ENCODE measurements around the gene GALNT2. TPM values are rescaled to one million over a fixed set of nuclear protein-coding genes. Genes with fewer than 3 reads are reported as not detected.

GALNT2 gene
- total RNA-seq, 1 experiment from 2014 or later: 62.2 TPM

DNA sequence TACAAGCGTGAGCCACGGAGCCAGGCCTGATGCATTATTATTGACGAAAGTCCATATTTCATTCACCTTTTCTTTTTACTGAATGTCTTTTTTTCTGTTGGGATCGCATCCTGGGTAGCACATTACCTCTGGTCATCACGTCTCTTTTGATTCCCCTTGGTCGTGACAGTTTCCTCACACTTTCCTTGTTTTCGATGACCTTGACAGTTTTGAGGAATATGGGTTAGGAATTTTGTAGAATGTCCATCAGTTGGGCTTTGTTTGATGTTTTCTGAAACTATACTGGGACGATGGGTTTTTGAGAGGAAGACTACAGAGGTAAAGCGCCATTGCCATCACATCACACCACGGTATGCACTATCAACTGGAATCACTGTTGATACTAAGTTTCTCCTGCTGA, 26.6 kb upstream of the GALNT2 start:
- POLR2A ChIA-PET: no interaction called here
- no peak for DNase-seq
- TF ChIP-seq, protein P1, sequence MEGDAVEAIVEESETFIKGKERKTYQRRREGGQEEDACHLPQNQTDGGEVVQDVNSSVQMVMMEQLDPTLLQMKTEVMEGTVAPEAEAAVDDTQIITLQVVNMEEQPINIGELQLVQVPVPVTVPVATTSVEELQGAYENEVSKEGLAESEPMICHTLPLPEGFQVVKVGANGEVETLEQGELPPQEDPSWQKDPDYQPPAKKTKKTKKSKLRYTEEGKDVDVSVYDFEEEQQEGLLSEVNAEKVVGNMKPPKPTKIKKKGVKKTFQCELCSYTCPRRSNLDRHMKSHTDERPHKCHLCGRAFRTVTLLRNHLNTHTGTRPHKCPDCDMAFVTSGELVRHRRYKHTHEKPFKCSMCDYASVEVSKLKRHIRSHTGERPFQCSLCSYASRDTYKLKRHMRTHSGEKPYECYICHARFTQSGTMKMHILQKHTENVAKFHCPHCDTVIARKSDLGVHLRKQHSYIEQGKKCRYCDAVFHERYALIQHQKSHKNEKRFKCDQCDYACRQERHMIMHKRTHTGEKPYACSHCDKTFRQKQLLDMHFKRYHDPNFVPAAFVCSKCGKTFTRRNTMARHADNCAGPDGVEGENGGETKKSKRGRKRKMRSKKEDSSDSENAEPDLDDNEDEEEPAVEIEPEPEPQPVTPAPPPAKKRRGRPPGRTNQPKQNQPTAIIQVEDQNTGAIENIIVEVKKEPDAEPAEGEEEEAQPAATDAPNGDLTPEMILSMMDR (IDR thresholded peaks at IDR 0.05; ENCODE audit: insufficient read depth in 1 of 2, low read depth in 1 of 2, low read length in 1 of 2, severe bottlenecking in 1 of 2, unreplicated experiment in 1 of 2): no peak

DNA sequence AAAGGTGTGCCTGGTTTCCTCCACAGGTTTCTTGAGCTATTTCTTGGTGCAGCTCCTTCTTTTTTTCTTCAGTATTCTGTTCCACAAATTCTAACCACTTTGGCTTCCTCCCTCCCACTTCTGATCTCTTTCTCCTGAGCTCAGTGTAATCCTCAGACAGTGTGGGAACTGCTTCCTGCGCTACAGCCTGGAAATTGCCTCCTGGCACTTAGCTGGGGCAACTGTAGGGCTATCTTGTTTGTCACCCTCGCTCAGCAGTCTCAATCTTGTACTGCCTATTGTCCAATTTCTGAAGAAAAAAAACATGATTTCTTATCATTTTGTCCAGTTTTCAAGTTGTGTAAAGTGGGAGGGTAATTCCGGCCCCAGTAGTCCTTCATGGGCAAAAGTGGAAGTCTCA, 24.0 kb upstream of the GALNT2 start:
- ChIA-PET POLR2A (no interaction called here), CTCF (interaction anchor here (0.7 kb wide), 1 partner anchor 1540 kb away, joined by 3 read pairs; no protein-coding TSS in a partner anchor)
- no peak overlapping the region for H3K27ac Mint-ChIP-seq (ENCODE audit: unreplicated experiment)

More for the DNA sequence above, 26.6 kb upstream of the GALNT2 start:
- Mint-ChIP-seq H3K36me3 (ENCODE audit: insufficient read depth, unreplicated experiment) (no peaks in the 10 kb centered on the region), H3K9me3 (ENCODE audit: unreplicated experiment) (no peaks in the 10 kb centered on the region), H3K27me3 (ENCODE audit: insufficient read depth, unreplicated experiment) (no peaks in the 10 kb centered on the region), H3K27ac (ENCODE audit: unreplicated experiment) (no peak overlapping the region), H3K4me3 (ENCODE audit: unreplicated experiment) (no peak overlapping the region), H3K4me1 (ENCODE audit: low read depth, unreplicated experiment) (peaks cover 17% of the 10 kb centered on the region)
- intact Hi-C loops (cut with micrococcal nuclease; ENCODE audit: unreplicated experiment): no loop called here
- Histone ChIP-seq H3K4me1 (peaks cover 18% of the 10 kb centered on the region), H3K36me3 (ENCODE audit: control insufficient read depth, insufficient read depth, low read length) (no peaks in the 10 kb centered on the region), H3K9me3 (peaks cover 4% of the 10 kb centered on the region), H3K27me3 (replicated peaks; ENCODE audit: control insufficient read depth, insufficient read depth, low read length) (no peaks in the 10 kb centered on the region), H3K4me3 (ENCODE audit: low read depth, low read length) (no peak overlapping the region)
- CTCF ChIA-PET: no interaction called here
- BruUV-seq (replicated peaks): no TSS peak

DNA sequence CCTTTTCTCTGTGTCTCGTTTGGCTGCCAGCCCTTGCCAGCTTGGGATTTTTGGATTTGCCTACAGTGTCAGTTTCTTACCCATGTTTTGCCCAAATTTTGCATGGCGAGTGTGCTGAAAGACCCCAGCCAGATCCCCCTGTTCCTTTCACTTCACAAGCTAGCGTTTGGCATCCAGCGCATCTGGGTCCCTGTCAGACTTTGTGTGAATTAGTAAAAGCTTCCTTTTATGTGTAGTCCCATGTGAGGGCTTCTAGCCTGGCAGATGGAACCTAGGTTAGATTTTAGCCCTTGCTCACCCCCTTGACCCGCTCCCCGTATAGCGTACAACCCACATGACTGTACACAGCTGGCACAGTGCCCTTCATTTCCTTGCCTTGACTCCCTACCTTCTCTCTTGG, 22.3 kb upstream of the GALNT2 start:
- BruUV-seq (replicated peaks): no TSS peak
- Histone ChIP-seq H3K27me3 (replicated peaks; ENCODE audit: control insufficient read depth, insufficient read depth, low read length) (no peaks in the 10 kb centered on the region), H3K9me3 (no peaks in the 10 kb centered on the region), H3K4me3 (ENCODE audit: low read depth, low read length) (no peak overlapping the region), H3K4me1 (no peaks in the 10 kb centered on the region; the same call in 1 of the 2 replicates), H3K36me3 (ENCODE audit: control insufficient read depth, insufficient read depth, low read length) (no peaks in the 10 kb centered on the region)
- peaks cover 17% of the 10 kb centered on the region for H3K4me1 Mint-ChIP-seq (ENCODE audit: low read depth, unreplicated experiment)
- TF ChIP-seq, protein P1 (IDR thresholded peaks at IDR 0.05; ENCODE audit: insufficient read depth in 1 of 2, low read depth in 1 of 2, low read length in 1 of 2, severe bottlenecking in 1 of 2, unreplicated experiment in 1 of 2): no peak
- ChIA-PET POLR2A (no interaction called here), CTCF (no interaction called here)
- intact Hi-C loops (cut with micrococcal nuclease; ENCODE audit: unreplicated experiment): no loop called here
- H3K9me3 Mint-ChIP-seq (ENCODE audit: unreplicated experiment): no peaks in the 10 kb centered on the region
- H3K4me3 Mint-ChIP-seq (ENCODE audit: unreplicated experiment): no peak overlapping the region
- no peak for DNase-seq
- no peaks in the 10 kb centered on the region for H3K36me3 Mint-ChIP-seq (ENCODE audit: insufficient read depth, unreplicated experiment)
- H3K27me3 Mint-ChIP-seq (ENCODE audit: insufficient read depth, unreplicated experiment): no peaks in the 10 kb centered on the region
- H3K27ac Mint-ChIP-seq (ENCODE audit: unreplicated experiment): no peak overlapping the region

More for the DNA sequence above, 24.0 kb upstream of the GALNT2 start:
- intact Hi-C loops (cut with micrococcal nuclease; ENCODE audit: unreplicated experiment): no loop called here
- Mint-ChIP-seq H3K4me1 (ENCODE audit: low read depth, unreplicated experiment) (peaks cover 17% of the 10 kb centered on the region), H3K9me3 (ENCODE audit: unreplicated experiment) (no peaks in the 10 kb centered on the region), H3K27me3 (ENCODE audit: insufficient read depth, unreplicated experiment) (no peaks in the 10 kb centered on the region), H3K4me3 (ENCODE audit: unreplicated experiment) (no peak overlapping the region), H3K36me3 (ENCODE audit: insufficient read depth, unreplicated experiment) (no peaks in the 10 kb centered on the region)
- H3K36me3 ChIP-seq (ENCODE audit: control insufficient read depth, insufficient read depth, low read length): no peaks in the 10 kb centered on the region
- no peaks in the 10 kb centered on the region for H3K27me3 ChIP-seq (replicated peaks; ENCODE audit: control insufficient read depth, insufficient read depth, low read length)
- DNase-seq: no peak
- no peak overlapping the region for H3K4me3 ChIP-seq (ENCODE audit: low read depth, low read length)
- no TSS peak for BruUV-seq (replicated peaks)
- H3K4me1 ChIP-seq: no peaks in the 10 kb centered on the region; the same call in 1 of the 2 replicates
- no peaks in the 10 kb centered on the region for H3K9me3 ChIP-seq
- TF ChIP-seq, protein P1 (IDR thresholded peaks at IDR 0.05; ENCODE audit: insufficient read depth in 1 of 2, low read depth in 1 of 2, low read length in 1 of 2, severe bottlenecking in 1 of 2, unreplicated experiment in 1 of 2): no peak
